OCI-LY1 (cell line): ENCODE data around the gene AFAP1.

Experiments
- H2AFZ ChIP-seq: fragments of 200-600 bp; sonication (generic), shearing (Covaris generic); 2 replicates; pipeline ENCODE4 v1.6.0; 2014; ENCODE audit warnings: antibody characterized with exemption, mild to moderate bottlenecking, low read length
- H3F3A ChIP-seq: fragments of 200-600 bp; sonication (generic), shearing (Covaris generic); 2 replicates; pipeline ENCODE4 v1.6.0; 2014; ENCODE audit warnings: mild to moderate bottlenecking, antibody characterized with exemption, low read length, moderate library complexity; ENCODE audit not compliant: insufficient read depth
- H3K27ac ChIP-seq: fragments of 200-600 bp; sonication (generic); 2 replicates; pipeline ENCODE4 v1.5.1; 2014; ENCODE audit warnings: low read length, mixed run types, mild to moderate bottlenecking, low read depth; ENCODE audit not compliant: poor library complexity, severe bottlenecking
- H3K27me3 ChIP-seq: fragments of 200-600 bp; sonication (generic); 2 replicates; pipeline ENCODE4 v1.6.0; 2014; ENCODE audit warnings: antibody characterized with exemption, mild to moderate bottlenecking, low read length, moderate library complexity; ENCODE audit not compliant: insufficient read depth
- H3K36me3 ChIP-seq: fragments of 200-600 bp; sonication (generic); 2 replicates; pipeline ENCODE4 v1.6.1; 2014; ENCODE audit warnings: mild to moderate bottlenecking, antibody characterized with exemption, low read length, moderate library complexity, mixed read lengths; ENCODE audit not compliant: insufficient read depth
- H3K4me1 ChIP-seq: fragments of 200-600 bp; sonication (generic); 2 replicates; pipeline ENCODE4 v1.5.1; 2014; ENCODE audit warnings: mild to moderate bottlenecking, low read length, moderate library complexity; ENCODE audit not compliant: insufficient read depth, severe bottlenecking
- H3K4me2 ChIP-seq: fragments of 200-600 bp; sonication (generic), shearing (Covaris generic); 2 replicates; pipeline ENCODE4 v1.6.1; 2014; ENCODE audit warnings: low read length
- H3K4me3 ChIP-seq: fragments of 200-600 bp; sonication (generic); 2 replicates; pipeline ENCODE4 v1.5.1; 2014; ENCODE audit warnings: low read length, low read depth, mild to moderate bottlenecking, mixed read lengths; ENCODE audit not compliant: poor library complexity, severe bottlenecking
- H3K79me2 ChIP-seq: fragments of 200-600 bp; shearing (Covaris generic); 2 replicates; pipeline ENCODE4 v1.6.1; 2016; ENCODE audit warnings: mixed run types, low read length, mixed read lengths; ENCODE audit not compliant: insufficient read depth
- H3K9ac ChIP-seq: fragments of 200-600 bp; sonication (generic), shearing (Covaris generic); 2 replicates; pipeline ENCODE4 v1.6.1; 2014; ENCODE audit warnings: mild to moderate bottlenecking, low read length, mixed read lengths
- H3K9me2 ChIP-seq: fragments of 200-600 bp; sonication (generic), shearing (Covaris generic); 2 replicates; pipeline ENCODE4 v1.6.1; 2014; ENCODE audit warnings: low read depth, mild to moderate bottlenecking, low read length, mixed read lengths
- H3K9me3 ChIP-seq: fragments of 200-600 bp; shearing (Covaris generic); 2 replicates; pipeline ENCODE4 v1.6.1; 2014; ENCODE audit warnings: low read length, mixed read lengths
- H4K20me1 ChIP-seq: fragments of 200-600 bp; sonication (generic), shearing (Covaris generic); 2 replicates; pipeline ENCODE4 v1.6.0; 2016; ENCODE audit warnings: mild to moderate bottlenecking, low read length; ENCODE audit not compliant: insufficient read depth
- EZH2 ChIP-seq: fragments of 200-600 bp; sonication (generic), shearing (Covaris generic); IDR thresholded peaks from 2 replicates; pipeline ENCODE4 v1.8.0; 2017; ENCODE audit warnings: borderline replicate concordance, mixed run types, mild to moderate bottlenecking, antibody characterized with exemption, low read length, moderate library complexity, mixed read lengths
- TF ChIP-seq, protein P1 (sequence below): fragments of 200-600 bp; sonication (generic), shearing (Covaris generic); IDR thresholded peaks from 2 replicates; pipeline ENCODE4 v1.5.1; 2017; ENCODE audit warnings: mild to moderate bottlenecking, antibody characterized with exemption, low read length, moderate library complexity, mixed read lengths

The AFAP1 gene

DNA sequence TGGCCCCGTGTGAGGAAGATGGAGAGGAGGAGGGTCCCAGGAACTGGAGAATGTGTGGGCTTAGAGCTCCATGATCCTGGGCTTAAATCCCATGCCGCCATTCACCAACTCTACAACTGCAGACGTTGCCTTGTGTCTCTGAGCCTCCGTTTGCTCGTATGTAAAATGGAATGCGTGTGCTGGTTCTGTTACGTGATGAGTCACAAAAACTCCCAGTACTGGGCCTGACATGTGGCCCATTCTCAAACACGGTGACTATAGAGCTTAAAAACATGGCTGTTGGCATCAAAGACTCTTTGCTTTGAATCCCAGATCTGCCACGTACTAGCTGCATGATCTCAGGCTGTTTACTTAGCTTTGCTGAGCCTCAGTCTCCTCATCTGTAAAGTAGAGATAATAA, 13.0 kb upstream of the AFAP1 start:
- no peak overlapping the region for H3K4me2 ChIP-seq
- no peak overlapping the region for H2AFZ ChIP-seq
- no peaks in the 10 kb centered on the region for H3K36me3 ChIP-seq
- no peaks in the 10 kb centered on the region for H3K27me3 ChIP-seq
- H3K9me3 ChIP-seq: no peaks in the 10 kb centered on the region
- no peaks in the 10 kb centered on the region for H4K20me1 ChIP-seq
- no peak for TF ChIP-seq EZH2
- TF ChIP-seq, protein P1, sequence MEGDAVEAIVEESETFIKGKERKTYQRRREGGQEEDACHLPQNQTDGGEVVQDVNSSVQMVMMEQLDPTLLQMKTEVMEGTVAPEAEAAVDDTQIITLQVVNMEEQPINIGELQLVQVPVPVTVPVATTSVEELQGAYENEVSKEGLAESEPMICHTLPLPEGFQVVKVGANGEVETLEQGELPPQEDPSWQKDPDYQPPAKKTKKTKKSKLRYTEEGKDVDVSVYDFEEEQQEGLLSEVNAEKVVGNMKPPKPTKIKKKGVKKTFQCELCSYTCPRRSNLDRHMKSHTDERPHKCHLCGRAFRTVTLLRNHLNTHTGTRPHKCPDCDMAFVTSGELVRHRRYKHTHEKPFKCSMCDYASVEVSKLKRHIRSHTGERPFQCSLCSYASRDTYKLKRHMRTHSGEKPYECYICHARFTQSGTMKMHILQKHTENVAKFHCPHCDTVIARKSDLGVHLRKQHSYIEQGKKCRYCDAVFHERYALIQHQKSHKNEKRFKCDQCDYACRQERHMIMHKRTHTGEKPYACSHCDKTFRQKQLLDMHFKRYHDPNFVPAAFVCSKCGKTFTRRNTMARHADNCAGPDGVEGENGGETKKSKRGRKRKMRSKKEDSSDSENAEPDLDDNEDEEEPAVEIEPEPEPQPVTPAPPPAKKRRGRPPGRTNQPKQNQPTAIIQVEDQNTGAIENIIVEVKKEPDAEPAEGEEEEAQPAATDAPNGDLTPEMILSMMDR: no peak
- H3K9ac ChIP-seq: no peak overlapping the region
- no peak overlapping the region for H3K27ac ChIP-seq
- H3K4me3 ChIP-seq: no peak overlapping the region
- no peaks in the 10 kb centered on the region for H3K79me2 ChIP-seq
- no peaks in the 10 kb centered on the region for H3F3A ChIP-seq
- H3K4me1 ChIP-seq: no peaks in the 10 kb centered on the region
- H3K9me2 ChIP-seq: no peaks in the 10 kb centered on the region

DNA sequence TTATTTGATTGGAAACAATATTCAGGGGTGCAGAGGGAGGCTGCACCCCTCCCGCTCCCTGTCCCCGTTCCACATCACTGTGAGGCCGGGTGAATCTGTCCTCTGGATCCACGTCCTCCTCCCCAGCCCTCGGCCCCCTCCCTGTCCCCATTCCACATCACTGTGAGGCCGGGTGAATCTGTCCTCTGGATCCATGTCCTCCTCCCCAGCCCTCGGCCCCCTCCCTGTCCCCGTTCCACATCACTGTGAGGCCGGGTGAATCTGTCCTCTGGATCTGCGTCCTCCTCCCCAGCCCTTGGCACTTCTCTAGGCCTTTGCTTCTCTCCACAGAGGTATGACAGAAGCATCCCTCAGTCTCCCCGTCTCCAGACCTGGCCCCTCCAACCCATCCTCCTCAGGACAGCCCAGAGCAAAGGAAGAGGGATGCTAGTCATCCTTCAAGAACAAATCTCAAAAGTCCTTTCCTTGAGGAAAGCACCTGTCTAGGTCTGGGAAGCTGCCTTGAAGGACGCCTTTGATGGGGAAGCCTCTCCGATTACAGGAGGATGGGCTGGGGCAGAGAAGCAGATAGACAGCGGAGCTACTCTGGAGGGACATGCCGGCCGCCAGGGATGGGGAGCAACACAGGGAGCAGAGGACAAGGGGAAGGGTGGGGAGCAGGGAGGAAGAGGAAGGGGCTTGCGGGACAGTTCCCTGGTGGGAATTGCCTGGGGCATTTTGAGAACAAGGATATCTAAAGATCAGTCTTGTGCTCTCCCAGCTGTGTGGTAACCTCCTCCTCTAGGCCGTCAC, 10.8 kb upstream of the AFAP1 start:
- Histone ChIP-seq H3K36me3 (no peaks in the 10 kb centered on the region), H2AFZ (no peak overlapping the region), H3K27ac (no peak overlapping the region), H3F3A (no peaks in the 10 kb centered on the region), H3K9me2 (no peaks in the 10 kb centered on the region), H3K79me2 (no peaks in the 10 kb centered on the region), H4K20me1 (no peaks in the 10 kb centered on the region), H3K4me1 (no peaks in the 10 kb centered on the region), H3K9me3 (no peaks in the 10 kb centered on the region), H3K27me3 (no peaks in the 10 kb centered on the region), H3K4me2 (no peak overlapping the region), H3K9ac (no peak overlapping the region), H3K4me3 (no peak overlapping the region)
- no peak for TF ChIP-seq EZH2
- TF ChIP-seq, protein P1: no peak

DNA sequence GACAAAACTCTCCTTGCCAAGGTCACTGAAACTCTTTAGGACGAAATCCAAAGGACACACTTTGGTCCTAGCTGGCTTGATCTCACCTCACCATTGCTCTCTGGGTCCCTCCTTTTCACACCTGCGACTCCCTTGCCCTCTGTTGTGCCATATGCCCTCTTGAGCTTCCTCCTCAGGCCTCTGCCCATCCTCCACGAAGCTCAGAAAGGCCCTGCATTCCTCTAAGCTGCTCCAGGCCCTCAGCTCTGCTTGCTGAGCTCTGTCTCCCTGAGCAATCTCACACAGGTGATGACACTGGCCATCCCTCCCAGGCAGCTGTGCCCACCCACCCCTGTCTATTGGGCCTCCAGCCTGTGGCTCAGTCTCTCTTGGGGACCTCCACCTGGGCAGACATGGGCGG, 10.1 kb upstream of the AFAP1 start:
- Histone ChIP-seq H4K20me1 (no peaks in the 10 kb centered on the region), H3K36me3 (no peaks in the 10 kb centered on the region), H3K9me2 (no peaks in the 10 kb centered on the region), H3K79me2 (no peaks in the 10 kb centered on the region), H3K27ac (no peak overlapping the region), H3K9me3 (no peaks in the 10 kb centered on the region), H2AFZ (no peak overlapping the region), H3K27me3 (no peaks in the 10 kb centered on the region), H3F3A (no peaks in the 10 kb centered on the region), H3K4me2 (no peak overlapping the region), H3K4me1 (no peaks in the 10 kb centered on the region), H3K9ac (no peak overlapping the region), H3K4me3 (no peak overlapping the region)
- TF ChIP-seq EZH2: no peak
- TF ChIP-seq, protein P1: no peak
